ENCODE results near the gene PDGFD.
A peak's percentile ranks its signal among the peaks of the same experiment; 100 is the strongest.

The PDGFD gene

GRCh38 chr11:104164028-104164520, at the start of gene PDGFD:
PDGFD (minus strand) TSS chr11:104164147.
- no peak for FAIRE-seq

- FAIRE-seq, result no peak
Measured at GRCh38 chr11:104206936-104207335, 43.0 kb upstream of the PDGFD start.

- FAIRE-seq, result no peak
Measured at GRCh38 chr11:104205838-104206237, 41.9 kb upstream of the PDGFD start.

GRCh38 chr11:104200688-104201087, 36.7 kb upstream of the PDGFD start:
- no peak for FAIRE-seq

- FAIRE-seq, result no peak
Measured at GRCh38 chr11:104199053-104199452, 35.1 kb upstream of the PDGFD start.

- FAIRE-seq, result no peak
Measured at GRCh38 chr11:104198576-104198975, 34.6 kb upstream of the PDGFD start.

- FAIRE-seq, result no peak
Measured at GRCh38 chr11:104191124-104191523, 27.2 kb upstream of the PDGFD start.

- no peak for FAIRE-seq
Measured at GRCh38 chr11:104183593-104183992, 19.6 kb upstream of the PDGFD start.

- no peak for FAIRE-seq
Measured at GRCh38 chr11:104175769-104176168, 11.8 kb upstream of the PDGFD start.

GRCh38 chr11:104169091-104169490, 5.1 kb upstream of the PDGFD start:
- FAIRE-seq, result no peak

GRCh38 chr11:104165014-104165413, 1.1 kb upstream of the PDGFD start:
- FAIRE-seq, result no peak

GRCh38 chr11:104163100-104164027, 583 bp downstream of the PDGFD start:
- FAIRE-seq, result no peak

- no peak for FAIRE-seq
Measured at GRCh38 chr11:104161751-104162450, 2.0 kb downstream of the PDGFD start.

- FAIRE-seq, result no peak
Measured at GRCh38 chr11:104159356-104159755, 4.6 kb downstream of the PDGFD start.

GRCh38 chr11:104155375-104155774, 8.6 kb downstream of the PDGFD start:
- no peak for FAIRE-seq

GRCh38 chr11:104154296-104154695, 9.7 kb downstream of the PDGFD start:
- FAIRE-seq, result no peak

GRCh38 chr11:104152941-104153505, 10.9 kb downstream of the PDGFD start:
- FAIRE-seq, result no peak

GRCh38 chr11:104151404-104152204, 12.3 kb downstream of the PDGFD start:
- FAIRE-seq, result peak; percentile 49

- FAIRE-seq, result no peak
Measured at GRCh38 chr11:104148706-104149105, 15.2 kb downstream of the PDGFD start.

GRCh38 chr11:104148074-104148473, 15.9 kb downstream of the PDGFD start:
- no peak for FAIRE-seq

GRCh38 chr11:104146943-104147342, 17.0 kb downstream of the PDGFD start:
- no peak for FAIRE-seq

- no peak for FAIRE-seq
Measured at GRCh38 chr11:104146421-104146820, 17.5 kb downstream of the PDGFD start.

GRCh38 chr11:104145062-104145461, 18.9 kb downstream of the PDGFD start:
- FAIRE-seq, result no peak

Measured in A204.1 (cell line).